Activated CD4-positive, alpha-beta T cell treated with anti-CD3 and anti-CD28 coated beads, Interleukin-2, amount 50 U/mL, for 1 hour (primary cell): ENCODE results near the gene ISL2.

Experiments
- DNase-seq: peaks from one replicate; pipeline ENCODE4 v3.0.0-alpha.2; 2020

The ISL2 gene

DNA sequence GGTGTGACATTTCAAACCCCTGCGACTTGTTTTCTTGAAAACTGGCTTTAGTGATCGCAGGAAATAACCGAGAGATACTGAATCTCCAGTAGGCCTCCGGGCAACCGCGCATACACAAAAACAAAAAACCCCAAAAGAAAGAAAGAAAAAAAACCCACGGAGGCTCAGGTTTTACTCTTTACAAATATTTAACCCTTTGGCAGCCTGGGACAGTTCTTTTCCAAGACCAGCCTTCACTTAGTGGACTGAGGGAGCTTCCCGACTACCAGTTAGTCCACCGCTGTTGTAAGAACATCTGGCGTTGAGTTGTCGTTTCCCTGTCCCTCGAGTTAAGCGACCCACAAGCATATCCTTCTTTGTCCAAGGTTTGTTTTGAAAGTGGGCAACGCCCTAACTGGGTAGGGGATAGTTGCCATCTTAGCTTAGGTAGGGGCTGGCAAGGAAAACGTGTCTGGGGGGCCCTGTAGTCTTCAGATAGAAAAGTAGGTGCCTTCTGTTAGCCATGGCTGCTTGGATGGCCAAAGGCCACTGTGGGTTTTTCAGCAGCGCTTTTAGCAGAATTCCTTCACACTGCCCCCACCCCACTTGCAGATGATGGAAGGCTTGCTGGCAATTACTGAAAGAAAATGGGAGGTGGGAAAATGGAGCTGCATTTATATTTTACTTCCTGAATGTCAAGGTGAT, 6.9 kb downstream of the ISL2 start:
- no peak for DNase-seq

DNA sequence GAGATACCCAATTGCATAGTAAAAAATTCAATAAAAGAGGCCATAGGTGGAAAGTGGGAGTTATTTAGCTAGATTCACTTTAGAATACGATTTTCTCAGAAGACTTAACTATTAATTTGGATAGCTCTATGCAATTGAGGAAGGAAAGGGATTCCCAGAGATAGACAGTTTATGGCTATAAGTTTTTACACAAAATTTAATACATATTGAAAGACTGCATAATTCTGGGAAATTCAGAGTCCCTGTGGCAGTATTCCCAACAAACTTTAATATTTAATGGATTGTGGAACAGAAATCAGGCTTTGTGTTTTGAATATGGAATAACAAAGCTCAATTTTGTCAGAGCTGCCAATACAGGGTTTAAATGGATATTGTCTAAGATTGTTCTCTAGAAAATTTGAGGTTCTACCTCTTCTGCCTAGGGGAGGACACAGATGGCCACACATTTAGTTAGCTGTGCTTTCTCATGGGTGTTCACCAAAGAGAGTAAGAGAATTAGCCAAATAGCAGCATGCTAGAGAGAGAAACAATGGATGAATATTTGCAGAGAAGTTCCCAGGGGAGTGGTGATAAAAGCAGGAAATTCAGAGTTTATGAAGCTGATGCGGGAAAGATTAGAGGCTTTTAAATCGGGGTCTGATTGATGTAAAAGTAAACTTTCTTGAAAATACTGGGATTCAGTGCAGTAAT, 8.5 kb downstream of the ISL2 start:
- no peak for DNase-seq

DNA sequence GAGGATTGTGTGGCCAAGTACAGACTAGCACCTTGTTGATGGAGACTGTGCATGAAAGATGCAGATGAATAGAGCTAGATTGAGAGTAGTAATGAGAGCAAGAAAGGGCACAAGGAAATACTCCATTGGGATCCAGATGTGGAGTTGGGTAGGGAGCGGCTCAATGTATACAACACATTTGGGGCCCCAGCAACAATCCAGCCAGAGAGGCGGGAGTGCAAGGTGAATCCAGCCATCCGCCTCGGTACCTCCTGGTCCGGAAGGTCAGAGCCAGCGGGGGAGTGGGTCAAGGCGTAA, 9.0 kb downstream of the ISL2 start:
- DNase-seq, result no peak

DNA sequence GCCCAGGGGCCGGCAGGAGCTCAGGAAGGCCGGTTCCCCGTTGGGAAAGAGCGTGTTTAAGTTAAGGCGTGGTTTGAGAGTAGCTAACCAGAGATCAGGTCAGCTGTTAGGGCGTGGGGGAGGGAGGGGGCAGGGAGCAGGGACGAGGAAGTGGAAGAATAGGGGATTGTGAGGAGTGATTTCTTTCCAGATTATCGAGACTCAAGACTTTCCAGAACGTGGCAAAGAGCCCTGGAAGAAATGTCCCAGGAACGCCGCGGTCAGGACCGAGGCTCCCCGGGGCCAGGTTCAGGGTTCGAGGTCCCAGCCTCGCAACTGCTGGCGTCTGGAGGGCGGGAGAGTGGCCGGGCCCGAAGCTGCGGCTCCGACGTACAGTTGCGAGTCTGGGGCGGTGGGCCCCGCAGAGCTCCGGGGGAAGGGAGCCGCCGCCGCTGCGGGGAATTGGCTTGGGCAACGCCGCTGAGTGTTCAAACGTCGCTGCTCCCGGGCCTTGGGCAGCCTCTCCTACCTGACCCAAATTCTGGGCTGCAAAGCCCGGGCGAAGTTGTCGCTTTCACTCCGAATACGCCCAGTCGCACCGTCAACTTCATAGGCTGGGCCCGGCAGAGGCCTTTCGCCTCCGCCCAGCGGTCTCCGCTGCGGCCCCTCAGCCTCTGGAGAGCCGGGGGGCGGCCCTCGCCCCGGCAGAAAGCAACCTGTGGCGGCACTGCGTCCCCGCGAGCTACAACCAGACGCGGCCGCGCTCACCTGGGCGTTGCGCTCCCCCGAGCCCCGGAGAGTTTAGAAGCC, 9.5 kb downstream of the ISL2 start:
- no peak for DNase-seq

DNA sequence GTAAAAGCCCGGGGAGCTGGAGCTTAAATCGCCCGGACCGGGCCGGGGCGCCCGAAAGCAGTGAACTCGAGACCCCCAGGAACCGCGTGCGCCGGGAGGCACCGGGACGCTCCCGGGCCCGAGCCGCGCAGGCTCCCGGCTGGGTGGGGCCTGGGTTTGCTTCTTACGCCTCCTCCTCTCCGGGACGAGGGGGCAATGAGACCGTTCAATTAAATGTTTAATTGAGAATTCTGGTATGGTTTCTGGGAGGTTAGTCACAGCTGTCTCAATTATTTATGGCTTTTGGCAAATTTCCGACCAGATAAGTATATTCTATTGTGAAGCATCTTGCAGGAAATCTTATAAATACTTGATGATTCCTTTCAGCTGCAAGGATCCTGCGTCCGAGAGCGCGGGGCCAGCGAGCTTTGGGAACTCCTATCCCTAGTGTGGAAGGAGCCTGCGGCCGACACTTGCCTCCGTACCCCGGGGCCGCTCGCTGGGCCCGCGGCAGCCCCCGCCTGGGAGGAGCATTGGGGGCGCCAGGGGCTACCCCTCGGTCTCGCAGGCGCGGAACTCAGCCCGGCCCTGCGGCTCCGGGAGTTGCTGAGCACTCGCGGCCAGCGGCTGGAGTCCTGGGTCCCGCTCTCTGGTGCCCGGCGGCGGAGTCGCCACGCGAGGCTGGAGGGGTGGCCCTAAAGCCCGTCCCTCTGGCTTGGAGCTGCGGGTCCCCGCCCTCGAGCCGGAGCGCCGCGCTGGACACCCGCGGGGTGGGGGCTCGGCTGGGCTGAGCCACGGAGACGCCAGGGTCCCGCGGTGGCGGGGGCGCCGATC, 10.3 kb downstream of the ISL2 start:
- DNase-seq, result no peak

DNA sequence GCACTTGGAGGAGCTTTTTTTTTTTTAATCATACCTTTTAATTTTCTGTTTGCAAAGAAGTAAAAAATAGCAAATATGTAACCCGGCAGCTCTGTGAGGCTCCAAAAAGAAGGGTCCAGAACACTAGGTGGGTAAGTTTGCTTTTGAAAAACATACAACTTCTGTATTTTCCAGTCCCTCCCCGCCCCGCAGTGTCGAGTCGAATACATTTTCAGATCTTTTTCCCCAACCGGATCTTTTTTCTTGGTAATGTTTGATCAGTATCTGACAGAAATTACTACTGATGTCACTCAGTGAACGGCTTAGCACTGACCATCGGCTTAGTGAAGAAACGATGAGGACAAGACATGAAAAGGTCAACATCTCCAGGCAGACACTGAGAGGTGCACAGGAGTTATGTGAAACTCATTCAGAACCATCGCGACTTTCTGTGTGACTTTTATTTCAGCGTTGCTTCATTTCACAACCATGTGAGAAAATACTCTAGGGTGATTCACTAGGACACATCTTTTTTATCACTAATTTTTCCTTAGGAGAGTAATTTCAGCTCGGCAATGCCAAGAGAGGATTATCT, 11.0 kb downstream of the ISL2 start:
- no peak for DNase-seq

DNA sequence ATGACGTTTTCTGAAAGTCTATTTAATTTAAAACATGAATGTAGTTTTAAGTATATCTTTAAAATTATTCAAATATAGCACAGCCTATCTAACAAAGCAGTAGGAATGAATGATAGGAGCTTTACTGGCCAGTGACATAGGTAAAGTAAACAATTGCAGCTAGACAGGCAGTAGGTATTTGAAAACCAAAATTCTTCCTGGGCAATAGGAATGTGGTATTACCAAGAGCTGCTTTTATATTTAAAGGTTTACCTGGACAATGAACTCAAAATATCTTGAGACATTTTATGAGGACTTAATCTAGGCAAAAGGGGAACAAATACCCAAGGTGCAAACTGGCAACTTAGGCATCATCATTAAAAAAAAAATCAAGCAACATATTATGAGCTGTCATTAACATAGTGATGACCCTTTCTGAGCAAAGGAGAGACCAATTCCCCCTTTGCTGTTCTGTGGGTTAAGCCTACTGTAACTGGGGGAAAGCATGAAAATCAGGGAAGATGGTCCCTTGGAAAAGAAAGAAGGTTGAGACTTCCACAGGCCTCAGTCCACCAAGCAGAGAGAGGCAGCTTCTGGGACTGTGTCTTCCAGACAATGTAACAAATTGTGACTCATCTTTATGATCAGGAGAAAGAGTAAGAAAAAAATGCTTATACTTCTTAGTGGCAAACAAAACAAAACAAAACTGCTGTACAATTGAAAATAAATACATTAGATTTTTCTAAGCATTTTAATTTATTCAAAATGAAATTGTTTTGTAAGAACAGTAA, 12.9 kb downstream of the ISL2 start:
- DNase-seq, result no peak

DNA sequence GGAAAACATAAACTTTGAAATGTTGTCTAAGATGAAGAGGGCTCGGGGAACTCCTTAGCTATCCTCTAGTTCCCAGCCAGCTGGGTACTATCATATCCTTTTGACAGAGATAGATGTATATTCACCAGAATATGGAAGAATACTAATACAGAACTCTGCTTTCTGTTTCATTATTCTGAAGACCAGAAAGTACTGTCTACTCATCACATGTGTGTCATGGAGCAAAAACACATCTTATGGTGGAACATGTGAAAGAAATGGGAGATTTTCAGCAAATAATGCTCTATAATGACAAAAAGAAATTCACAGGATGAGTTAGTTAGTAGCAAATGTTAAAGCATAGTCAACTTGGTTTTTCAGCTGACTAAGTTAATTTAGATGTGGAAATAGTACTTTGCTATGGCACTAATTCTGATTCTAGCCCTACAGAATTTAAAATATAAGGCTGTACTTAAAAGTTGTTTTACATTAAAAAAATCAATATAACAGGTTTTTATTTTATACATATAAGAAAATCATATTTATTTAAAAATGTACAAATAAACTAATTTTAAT, 16.5 kb downstream of the ISL2 start:
- no peak for DNase-seq

DNA sequence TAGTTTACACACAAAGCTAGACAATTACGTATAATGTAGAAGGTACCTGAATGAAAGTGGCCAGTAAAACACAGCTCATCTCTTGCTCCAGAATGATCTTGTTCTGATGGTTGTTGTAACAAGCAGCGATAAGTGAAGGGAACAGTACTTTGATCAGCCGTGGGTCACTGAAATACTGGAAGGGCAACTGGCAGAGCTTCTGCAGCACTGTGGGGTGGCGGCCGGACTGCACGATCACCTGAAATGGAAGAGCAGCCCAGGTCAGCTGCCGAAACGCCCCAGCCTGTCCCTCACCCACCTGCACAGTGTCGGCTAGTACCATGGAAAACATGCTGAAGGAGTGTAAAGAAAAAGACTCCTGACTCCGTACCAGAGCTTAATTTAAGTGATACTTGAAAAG, 17.3 kb downstream of the ISL2 start:
- DNase-seq, result no peak

DNA sequence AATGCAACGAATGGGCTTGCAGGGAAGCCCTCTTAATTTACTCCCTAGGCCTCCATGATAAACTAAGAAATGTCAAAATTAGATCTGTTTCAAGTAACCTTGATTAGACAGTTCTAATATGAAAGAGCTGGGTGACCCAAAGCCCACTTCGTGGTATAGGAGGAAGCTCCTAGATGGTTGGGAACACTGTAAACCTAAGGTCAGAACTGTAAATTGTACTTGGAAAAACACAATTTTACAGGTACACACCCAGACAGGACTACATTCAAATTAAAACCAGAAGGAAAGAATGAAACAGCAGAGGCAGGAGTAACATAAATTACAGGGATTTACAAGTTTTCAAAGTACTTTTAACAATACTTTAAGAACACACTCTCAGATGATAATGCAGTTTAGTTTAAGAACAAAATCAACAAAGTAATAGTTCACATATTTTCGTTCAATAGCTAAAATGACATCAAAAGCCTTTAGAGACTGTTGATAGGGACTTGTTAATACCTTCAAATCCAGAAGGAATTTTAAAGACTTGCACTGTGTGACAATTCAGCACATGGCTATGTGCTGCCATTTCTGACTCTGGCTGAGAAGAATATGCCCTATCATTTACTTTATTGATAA, 18.4 kb downstream of the ISL2 start:
- DNase-seq, result no peak

DNA sequence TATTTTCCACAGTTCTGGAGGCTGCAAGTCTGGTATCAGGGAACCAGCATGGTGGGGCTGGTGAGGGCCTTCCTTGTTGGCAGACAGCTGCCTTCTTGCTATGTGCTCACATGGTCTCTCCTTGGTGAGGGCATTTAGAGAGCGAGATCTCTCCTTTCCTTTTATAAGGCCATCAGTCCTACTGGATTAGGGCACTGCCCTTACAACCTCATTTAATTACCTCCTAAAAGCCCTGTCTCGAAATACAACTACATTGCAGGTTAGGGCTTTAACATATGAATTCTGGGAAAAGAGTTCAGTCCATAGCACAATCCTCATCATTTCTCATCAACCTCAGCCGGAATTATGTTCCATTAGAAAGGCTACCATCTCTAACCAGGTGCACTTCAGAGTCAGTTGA, 21.9 kb downstream of the ISL2 start:
- DNase-seq, result no peak

DNA sequence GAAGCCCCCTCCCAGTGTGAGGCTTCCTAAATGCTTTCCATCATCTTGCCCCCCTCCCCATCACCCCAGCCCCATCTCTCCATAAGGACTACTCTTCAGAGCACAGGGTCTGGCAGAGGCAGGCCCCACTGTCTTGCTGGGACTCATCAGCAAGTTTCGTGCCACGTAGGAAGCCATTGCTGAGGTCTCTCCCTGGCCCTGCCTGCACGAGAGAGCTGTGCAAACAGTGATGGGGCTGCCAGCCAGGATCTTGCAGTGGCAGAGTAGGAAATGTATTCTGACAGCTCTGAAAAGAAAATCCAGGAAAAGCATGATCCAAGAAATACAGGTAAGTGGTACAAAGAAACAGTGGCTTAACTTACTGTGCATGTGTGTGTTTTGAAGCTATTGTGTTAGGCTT, 22.6 kb downstream of the ISL2 start:
- no peak for DNase-seq

DNA sequence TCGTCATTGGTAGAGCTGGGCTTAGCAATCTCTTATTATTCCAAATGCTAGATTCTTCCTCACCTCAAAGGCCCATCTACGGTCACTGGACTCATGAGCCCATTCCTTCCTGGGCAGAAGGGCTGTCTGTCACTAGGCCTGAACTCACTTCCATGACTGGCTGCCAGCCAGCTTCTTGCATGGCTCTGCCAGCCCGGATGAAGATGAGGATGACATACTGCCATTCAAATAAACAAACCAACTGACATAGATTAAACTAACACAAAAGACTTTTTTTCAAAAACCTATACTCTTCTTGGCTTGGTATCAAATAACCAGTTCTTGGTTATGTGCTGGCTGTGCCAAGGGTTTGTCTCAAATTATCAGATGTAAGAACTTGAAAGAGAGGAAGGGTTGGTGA, 23.8 kb downstream of the ISL2 start:
- no peak for DNase-seq

DNA sequence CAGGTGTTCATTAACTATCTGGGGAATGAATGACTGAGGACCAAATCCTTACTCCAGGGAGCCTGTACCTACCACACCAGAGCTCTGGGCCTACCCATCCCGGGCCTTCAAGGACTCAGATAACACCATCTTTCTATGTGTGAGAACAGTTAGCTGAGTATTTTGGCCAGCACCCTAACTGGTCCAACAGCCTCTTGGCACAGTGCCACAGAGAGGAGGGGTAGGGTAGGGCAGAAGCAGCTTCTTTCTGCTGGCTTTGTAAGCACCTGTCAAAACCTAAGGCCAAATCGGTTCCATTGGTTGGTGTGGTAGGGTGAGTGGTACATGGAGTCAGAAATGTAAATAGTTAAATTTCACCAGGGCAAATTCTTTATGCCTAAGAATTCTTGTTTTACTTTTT, 26.7 kb downstream of the ISL2 start:
- no peak for DNase-seq

DNA sequence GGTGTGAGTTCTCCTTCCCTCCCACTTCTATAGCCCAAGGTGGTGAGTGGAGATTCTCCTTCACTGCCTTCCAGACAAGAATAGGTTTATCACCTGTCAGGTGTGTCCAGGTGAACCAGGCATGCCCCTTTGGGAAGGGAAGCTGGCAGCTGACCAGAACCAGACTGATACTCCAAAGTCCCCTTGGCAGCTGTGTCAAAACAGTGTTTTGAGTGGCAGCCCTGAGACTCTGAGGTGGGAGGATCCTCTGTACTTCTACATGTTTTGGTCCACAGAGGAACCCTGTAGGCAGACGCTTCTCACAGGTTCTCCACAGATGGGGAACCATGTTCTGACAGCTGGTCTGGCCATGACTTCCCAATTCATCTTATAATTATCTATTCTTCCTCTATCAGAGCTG, 30.1 kb downstream of the ISL2 start:
- no peak for DNase-seq

DNA sequence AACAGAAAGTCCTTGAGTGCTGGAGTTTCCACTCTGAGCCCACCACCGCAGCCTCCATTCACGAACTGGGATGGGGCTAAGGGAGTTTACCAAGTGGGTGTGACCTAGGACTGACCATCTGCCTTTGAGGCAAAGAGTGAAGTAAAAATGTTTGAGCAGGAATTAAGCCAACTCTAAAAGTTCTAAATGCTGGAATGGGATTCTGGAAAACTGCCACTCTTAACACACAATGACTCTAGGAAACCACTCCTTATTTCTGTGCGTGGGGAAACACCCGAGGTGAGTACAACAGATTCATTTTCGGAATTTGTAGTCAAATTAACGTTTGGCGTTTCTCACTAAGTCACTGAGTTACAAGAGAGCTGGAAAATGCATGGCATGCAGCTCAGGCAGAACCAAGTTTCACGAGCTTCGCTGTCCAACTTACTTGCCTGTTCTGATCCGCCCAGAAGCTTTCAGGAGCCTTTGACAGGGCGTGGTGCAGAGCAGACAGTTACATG, 31.6 kb downstream of the ISL2 start:
- DNase-seq, result no peak

DNA sequence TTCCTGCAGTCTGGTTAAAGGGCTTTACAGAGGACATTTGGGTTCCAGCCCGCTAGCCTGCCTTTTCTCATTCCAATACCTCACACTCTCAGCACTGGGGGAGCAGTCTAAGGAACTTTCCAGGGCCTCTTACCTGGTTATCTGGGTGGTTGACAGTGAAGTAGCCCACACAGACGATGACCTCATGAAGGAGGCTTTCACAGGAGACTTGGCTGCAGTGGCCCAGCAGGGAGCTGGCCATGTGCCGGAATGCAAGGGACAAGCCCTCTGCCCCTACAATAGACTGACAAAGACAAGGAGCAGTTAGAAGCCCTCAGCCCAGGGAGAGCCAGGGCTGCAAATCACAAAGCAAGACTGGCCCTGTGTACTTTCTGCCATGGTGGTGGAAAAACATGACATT, 39.5 kb downstream of the ISL2 start:
- DNase-seq, result no peak

DNA sequence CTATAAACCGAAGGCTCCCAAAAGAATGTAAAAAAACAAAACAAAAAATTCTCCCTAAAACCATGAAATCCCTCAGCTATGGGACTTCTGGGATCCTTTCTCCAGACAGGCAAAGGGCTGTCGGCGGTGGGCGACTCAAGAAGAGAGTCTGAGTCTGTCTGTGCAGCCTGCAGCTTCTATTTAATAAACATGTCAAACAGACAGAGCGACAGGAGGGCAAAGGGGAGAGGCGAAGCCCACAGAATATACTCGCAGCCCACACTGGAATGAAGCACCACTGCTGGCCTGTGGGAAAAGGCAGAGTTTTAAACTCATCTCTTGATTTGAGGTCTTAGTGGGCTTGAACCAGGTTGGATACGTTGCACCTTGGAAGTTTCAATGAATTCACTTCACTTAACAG, 40.2 kb downstream of the ISL2 start:
- DNase-seq, result no peak

DNA sequence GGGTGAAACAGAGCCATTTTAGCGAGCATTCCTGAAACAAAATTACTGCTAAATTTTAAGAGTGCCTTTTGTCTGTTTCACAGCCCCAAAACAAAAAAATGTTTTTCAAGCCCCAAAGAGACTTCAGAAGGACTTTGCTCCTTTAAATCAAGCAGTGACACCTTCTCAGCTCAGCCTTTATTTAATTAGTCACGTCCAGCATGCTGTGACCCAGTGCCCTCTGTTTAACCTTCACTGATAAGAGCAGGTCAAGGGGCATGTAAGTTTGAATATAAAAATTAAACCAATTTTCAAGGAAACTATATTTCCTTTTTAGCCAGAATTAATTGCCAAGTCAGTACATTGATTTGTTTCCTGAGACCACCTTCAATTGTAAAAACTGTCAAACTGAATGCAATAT, 40.6 kb downstream of the ISL2 start:
- DNase-seq, result no peak

DNA sequence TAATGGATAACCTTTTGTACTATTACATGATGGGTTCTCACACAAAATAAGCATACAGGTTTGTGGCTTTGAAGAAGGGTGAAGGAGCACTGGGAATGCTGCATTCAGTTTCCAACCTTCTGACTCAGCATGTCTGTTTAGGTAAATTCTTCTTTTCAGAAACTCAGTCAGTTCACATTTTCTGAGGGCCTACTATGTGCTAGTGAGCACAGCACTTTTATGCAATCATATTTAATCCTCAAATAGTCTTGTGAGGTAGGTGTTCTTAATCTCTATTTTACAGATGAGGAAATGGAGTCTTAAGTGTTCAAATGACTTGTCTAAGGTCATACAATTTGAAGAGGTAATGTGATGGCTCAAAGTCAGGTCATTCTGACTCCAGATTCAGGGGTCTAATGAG, 41.2 kb downstream of the ISL2 start:
- no peak for DNase-seq

DNA sequence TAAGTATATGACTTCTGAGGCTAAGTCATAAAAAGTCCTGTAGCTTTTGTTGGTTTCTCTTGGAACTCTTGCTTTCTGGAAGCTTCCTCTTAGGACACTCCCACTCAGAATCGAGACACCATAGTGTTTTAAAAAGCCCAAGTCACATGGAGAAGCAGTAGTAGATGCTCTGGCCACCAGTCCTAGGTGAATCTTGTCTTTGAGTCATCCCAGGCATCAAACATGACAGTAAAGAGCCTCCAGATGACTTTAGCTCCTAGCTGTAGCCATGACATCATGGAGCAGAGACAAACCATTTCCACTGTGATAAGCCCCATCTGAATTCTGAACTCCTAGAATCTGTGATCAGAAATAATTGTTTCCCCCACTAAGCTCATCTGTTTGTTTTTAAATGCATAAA, 42.1 kb downstream of the ISL2 start:
- no peak for DNase-seq
